HG02938 (cell line): Measurements from ENCODE around the gene USF2.

ENCODE experiments used
- ATAC-seq: cut with Tn5 transposase; IDR thresholded peaks from one replicate; pipeline ENCODE4 v1.9.1; 2021; ENCODE audit warnings: mild to moderate bottlenecking, moderate library complexity; ENCODE audit not compliant: unreplicated experiment

USF2 gene

GRCh38 chr19:35296644-35297514 is 28.1 kb downstream of the USF2 start:
- no peak for ATAC-seq

GRCh38 chr19:35297515-35297848 is 28.7 kb downstream of the USF2 start:
- ATAC-seq: no peak

GRCh38 chr19:35297922-35298321 is 29.2 kb downstream of the USF2 start:
- no peak for ATAC-seq

- ATAC-seq: no peak
These were observed 29.8 kb downstream of the USF2 start for GRCh38 chr19:35298561-35298972.

- no peak for ATAC-seq
These were observed 31.0 kb downstream of the USF2 start for GRCh38 chr19:35299523-35300338.

- ATAC-seq: no peak
These were observed 31.5 kb downstream of the USF2 start for GRCh38 chr19:35300339-35300649.

GRCh38 chr19:35301961-35302360 is 33.2 kb downstream of the USF2 start:
- no peak for ATAC-seq

GRCh38 chr19:35302446-35302845 is 33.7 kb downstream of the USF2 start:
- ATAC-seq: no peak

GRCh38 chr19:35303357-35303915 is 34.7 kb downstream of the USF2 start:
- ATAC-seq: no peak

GRCh38 chr19:35304036-35304435 is 35.3 kb downstream of the USF2 start:
- no peak for ATAC-seq

GRCh38 chr19:35305181-35305580 is 36.4 kb downstream of the USF2 start:
- ATAC-seq: no peak

- no peak for ATAC-seq
These were observed 37.9 kb downstream of the USF2 start for GRCh38 chr19:35306473-35307246.

GRCh38 chr19:35307931-35308330 is 39.2 kb downstream of the USF2 start:
- ATAC-seq: no peak

- ATAC-seq: no peak
These were observed 40.1 kb downstream of the USF2 start for GRCh38 chr19:35308910-35309309.

- no peak for ATAC-seq
These were observed 40.9 kb downstream of the USF2 start for GRCh38 chr19:35309481-35310279.

GRCh38 chr19:35310331-35310730 is 41.6 kb downstream of the USF2 start:
- no peak for ATAC-seq

GRCh38 chr19:35310811-35311465 is 42.2 kb downstream of the USF2 start:
- no peak for ATAC-seq

- ATAC-seq: no peak
These were observed 43.3 kb downstream of the USF2 start for GRCh38 chr19:35311901-35312665.

- no peak for ATAC-seq
These were observed 44.8 kb downstream of the USF2 start for GRCh38 chr19:35313587-35313986.
